HepG2 (cell line): ENCODE results near the gene FCN3. TPM values are rescaled to one million over a fixed set of nuclear protein-coding genes. Genes with fewer than 3 reads are reported as not detected.
A peak's percentile ranks its signal among the peaks of the same experiment; 100 is the strongest.

Experiments
- BATF2 ChIP-seq: sonication (generic); formaldehyde crosslinking; IDR thresholded peaks from 2 replicates; pipeline ENCODE4 v1.8.0; 2022; ENCODE audit warnings: mild to moderate bottlenecking, missing genetic modification reagents, moderate library complexity
- CENPT ChIP-seq: sonication (generic); formaldehyde crosslinking; IDR thresholded peaks from 2 replicates; pipeline ENCODE4 v1.8.0; 2022; ENCODE audit warnings: low read depth, mild to moderate bottlenecking, moderate library complexity, missing genetic modification reagents
- CHCHD3 ChIP-seq: sonication (generic); formaldehyde crosslinking; IDR thresholded peaks from 2 replicates; pipeline ENCODE4 v1.8.0; 2022; ENCODE audit warnings: mild to moderate bottlenecking, missing genetic modification reagents, moderate library complexity
- EZH2 ChIP-seq: conservative IDR thresholded peaks from 2 replicates; pipeline ENCODE4 v1.6.1; 2012; ENCODE audit warnings: mild to moderate bottlenecking, low read depth, low read length, moderate library complexity
- GTF3A ChIP-seq: sonication (generic); formaldehyde crosslinking; conservative IDR thresholded peaks from 2 replicates; pipeline ENCODE4 v1.4.0; 2020; ENCODE audit warnings: mild to moderate bottlenecking, missing genetic modification reagents
- HOXA9 ChIP-seq: sonication (generic); formaldehyde crosslinking; IDR thresholded peaks from 2 replicates; pipeline ENCODE4 v1.8.1; 2022; ENCODE audit warnings: missing genetic modification reagents, mild to moderate bottlenecking, moderate library complexity, borderline replicate concordance
- ISX ChIP-seq: sonication (generic); formaldehyde crosslinking; conservative IDR thresholded peaks from 2 replicates; pipeline ENCODE4 v1.5.0; 2020; ENCODE audit warnings: missing genetic modification reagents
- KDM5B ChIP-seq: sonication (generic); formaldehyde crosslinking; IDR thresholded peaks from 2 replicates; pipeline ENCODE4 v1.4.0; 2020; ENCODE audit warnings: missing genetic modification reagents, mild to moderate bottlenecking, borderline replicate concordance
- KLF15 ChIP-seq: sonication (generic); formaldehyde crosslinking; IDR thresholded peaks from 2 replicates; pipeline ENCODE4 v1.8.1; 2023; ENCODE audit warnings: borderline replicate concordance, mild to moderate bottlenecking, inconsistent platforms, missing genetic modification reagents, mixed read lengths
- MYC ChIP-seq: sonication (generic); formaldehyde crosslinking; IDR thresholded peaks from 2 replicates; pipeline ENCODE4 v1.9.0; 2021; ENCODE audit warnings: missing genetic modification reagents, borderline replicate concordance
- NBN ChIP-seq: fragments of 450-650 bp; conservative IDR thresholded peaks from 2 replicates; pipeline ENCODE4 v1.6.1; 2017
- NFATC3 ChIP-seq: sonication (generic); formaldehyde crosslinking; IDR thresholded peaks from 2 replicates; pipeline ENCODE4 v1.5.1; 2020; ENCODE audit warnings: mild to moderate bottlenecking, missing genetic modification reagents
- POLR2A ChIP-seq, 2 experiments: IDR thresholded peaks; 2 replicates each; pipeline ENCODE4 v1.6.1; 2011; ENCODE audit warnings: low read depth in 2 of 2, low read length in 2 of 2, mild to moderate bottlenecking in 1 of 2, moderate library complexity in 1 of 2; ENCODE audit not compliant: insufficient read depth in 1 of 2
- RBAK ChIP-seq: sonication (generic); formaldehyde crosslinking; IDR thresholded peaks from 2 replicates; pipeline ENCODE4 v1.5.1; 2020; ENCODE audit warnings: mild to moderate bottlenecking, missing genetic modification reagents
- RNF2 ChIP-seq: fragments of 450-650 bp; conservative IDR thresholded peaks from 2 replicates; pipeline ENCODE4 v1.6.1; 2016; ENCODE audit warnings: low read depth
- SOX13 ChIP-seq, 3 experiments: fragments of 450-650 bp in 1 of 3; sonication (generic) in 1 of 3; formaldehyde crosslinking in 1 of 3; IDR thresholded peaks in 2 of 3; conservative IDR thresholded peaks in 1 of 3; 2 replicates each; pipeline versions ENCODE4 v1.5.0 to v1.6.1; 2016 to 2020; ENCODE audit warnings: antibody characterized with exemption in 1 of 3, mild to moderate bottlenecking in 1 of 3, missing compliant biosample characterization in 1 of 3, missing genetic modification reagents in 1 of 3, moderate library complexity in 1 of 3
- STAG1 ChIP-seq: sonication (generic); formaldehyde crosslinking; IDR thresholded peaks from 2 replicates; pipeline ENCODE4 v1.4.0; 2020; ENCODE audit warnings: missing genetic modification reagents
- XBP1 ChIP-seq: sonication (generic); formaldehyde crosslinking; IDR thresholded peaks from 2 replicates; pipeline ENCODE4 v1.5.0; 2020; ENCODE audit warnings: missing genetic modification reagents
- ZBTB43 ChIP-seq: sonication (generic); formaldehyde crosslinking; conservative IDR thresholded peaks from 2 replicates; pipeline ENCODE4 v1.4.0; 2020; ENCODE audit warnings: missing genetic modification reagents
- ZFAT ChIP-seq: sonication (generic); formaldehyde crosslinking; conservative IDR thresholded peaks from 2 replicates; pipeline ENCODE4 v1.8.1; 2023; ENCODE audit warnings: missing genetic modification reagents, inconsistent platforms
- ZFP36 ChIP-seq: fragments of 150-350 bp; IDR thresholded peaks from 2 replicates; pipeline ENCODE4 v1.6.1; 2018; ENCODE audit warnings: borderline replicate concordance, low read length, low read depth; ENCODE audit not compliant: partially characterized antibody
- ZNF292 ChIP-seq: sonication (generic); formaldehyde crosslinking; IDR thresholded peaks from 2 replicates; pipeline ENCODE4 v1.8.1; 2022; ENCODE audit warnings: mild to moderate bottlenecking, low read depth, missing genetic modification reagents, borderline replicate concordance
- ZNF367 ChIP-seq: sonication (generic); formaldehyde crosslinking; IDR thresholded peaks from 2 replicates; pipeline ENCODE4 v1.4.0; 2020; ENCODE audit warnings: missing genetic modification reagents, borderline replicate concordance
- ZNF576 ChIP-seq: sonication (generic); formaldehyde crosslinking; IDR thresholded peaks from 2 replicates; pipeline ENCODE4 v1.4.0; 2020; ENCODE audit warnings: mild to moderate bottlenecking, missing genetic modification reagents
- ZNF670 ChIP-seq: sonication (generic); formaldehyde crosslinking; IDR thresholded peaks from 2 replicates; pipeline ENCODE4 v1.8.0; 2022; ENCODE audit warnings: mild to moderate bottlenecking, missing genetic modification reagents, borderline replicate concordance
- ZNF703 ChIP-seq: sonication (generic); formaldehyde crosslinking; IDR thresholded peaks from 2 replicates; pipeline ENCODE4 v1.5.1; 2020; ENCODE audit warnings: missing genetic modification reagents, mild to moderate bottlenecking, moderate library complexity, borderline replicate concordance
- ZNF75D ChIP-seq: sonication (generic); formaldehyde crosslinking; IDR thresholded peaks from 2 replicates; pipeline ENCODE4 v1.8.1; 2023; ENCODE audit warnings: missing genetic modification reagents, mild to moderate bottlenecking, borderline replicate concordance
- ZNF773 ChIP-seq: sonication (generic); formaldehyde crosslinking; IDR thresholded peaks from 2 replicates; pipeline ENCODE4 v1.4.0; 2020; ENCODE audit warnings: missing genetic modification reagents, borderline replicate concordance
- ZNF841 ChIP-seq: sonication (generic); formaldehyde crosslinking; IDR thresholded peaks from 2 replicates; pipeline ENCODE4 v1.8.1; 2023; ENCODE audit warnings: missing genetic modification reagents, borderline replicate concordance
- ZSCAN25 ChIP-seq: sonication (generic); formaldehyde crosslinking; IDR thresholded peaks from 2 replicates; pipeline ENCODE4 v1.8.0; 2022; ENCODE audit warnings: mild to moderate bottlenecking, missing genetic modification reagents
- polyA plus RNA-seq, 8 experiments: library from polyadenylated mRNA; depleted of rRNA in 3 of 8; stranded (reverse) in 7 of 8; unstranded in 1 of 8; fragments of >200 nt; fragmentation: Illumina TruSeq in 4 of 8; extraction: Trizol in 4 of 8; gene quantifications; 2 replicates each; pipeline versions ENCODE4 v1.2.1 to v1.2.3, GENCODE V29; 2011 to 2016; ENCODE audit warnings: low read depth in 4 of 8, missing spikeins in 1 of 8, mixed read lengths in 1 of 8; ENCODE audit not compliant: insufficient read depth in 1 of 8
- total RNA-seq, 5 experiments: library from RNA; depleted of rRNA; stranded (reverse); fragments of >200 nt; fragmentation: Illumina TruSeq; extraction: Trizol; gene quantifications; 2 replicates each; pipeline ENCODE4 v1.2.3, GENCODE V29; 2016; ENCODE audit warnings: low read depth in 1 of 5

FCN3 gene
- total and polyA plus RNA-seq, 2 of the 13 experiments (the other 11 are each of a cell fraction or from before 2014, with no cell fraction given), result not detected

- no peak for TF ChIP-seq ZNF576
- TF ChIP-seq SOX13 (IDR thresholded peaks at IDR 0.05), result no peak
- no peak for TF ChIP-seq SOX13 (CRISPR knock-in tag; conservative IDR thresholded peaks at IDR 0.05 in 1 of 2, IDR thresholded peaks at IDR 0.05 in 1 of 2)
- no peak for TF ChIP-seq NBN
- TF ChIP-seq MYC (CRISPR knock-in tag), result peak; percentile 66; the same call in 1 of the 2 replicates
- 0 out of 2 replicates have a peak, but pooled peaks have one; percentile 57 for TF ChIP-seq ZBTB43 (CRISPR knock-in tag)
- no peak for TF ChIP-seq ISX (CRISPR knock-in tag)
- no peak for TF ChIP-seq RBAK
- TF ChIP-seq ZNF670 (CRISPR knock-in tag), result no peak
- TF ChIP-seq ZFAT (CRISPR knock-in tag), result no peak
- TF ChIP-seq ZNF841 (CRISPR knock-in tag), result no peak
- TF ChIP-seq ZNF75D (CRISPR knock-in tag), result no peak
- TF ChIP-seq GTF3A (CRISPR knock-in tag), result no peak
- no peak for TF ChIP-seq ZNF773
- TF ChIP-seq ZNF703 (CRISPR knock-in tag), result no peak
- no peak for TF ChIP-seq STAG1 (CRISPR knock-in tag)
- no peak for TF ChIP-seq EZH2
- 0 out of 4 replicates have a peak, but pooled peaks of 1 of the 2 experiments have one; percentile 20 for TF ChIP-seq POLR2A (IDR thresholded peaks at IDR 0.05; ENCODE audit: insufficient read depth in 1 of 2, low read depth in 2 of 2, low read length in 2 of 2)
- TF ChIP-seq ZFP36, result no peak
- no peak for TF ChIP-seq BATF2
- TF ChIP-seq NFATC3 (CRISPR knock-in tag), result no peak
- TF ChIP-seq HOXA9 (CRISPR knock-in tag), result no peak
- TF ChIP-seq XBP1 (CRISPR knock-in tag), result no peak
- no peak for TF ChIP-seq KDM5B
- no peak for TF ChIP-seq CENPT
- 0 out of 2 replicates have a peak, but pooled peaks have one; percentile 6 for TF ChIP-seq CHCHD3 (CRISPR knock-in tag)
- TF ChIP-seq ZNF367, result no peak
- no peak for TF ChIP-seq KLF15 (CRISPR knock-in tag)
- peak; percentile 70; the same call in 1 of the 2 replicates for TF ChIP-seq ZSCAN25 (CRISPR knock-in tag)
- no peak for TF ChIP-seq RNF2
- no peak; the same call in 1 of the 2 replicates for TF ChIP-seq ZNF292 (CRISPR knock-in tag)
Measured at GRCh38 chr1:27341525-27342252, 32.9 kb downstream of the FCN3 start, which contains the start of gene SYTL1 (continued).
